GM19240 (cell line): ENCODE data around the gene WNK2.

Experiments
- DNase-seq: peaks from one replicate; pipeline ENCODE4 v3.0.0; 2011; ENCODE audit warnings: low spot score; ENCODE audit not compliant: insufficient read length

WNK2 gene

GRCh38 chr9:93217706-93218105, 33.8 kb downstream of the WNK2 start:
- no peak for DNase-seq

GRCh38 chr9:93218161-93218560, 34.2 kb downstream of the WNK2 start:
- no peak for DNase-seq

GRCh38 chr9:93218671-93219420, 34.9 kb downstream of the WNK2 start:
- no peak for DNase-seq

GRCh38 chr9:93219692-93220091, 35.8 kb downstream of the WNK2 start:
- DNase-seq = no peak

- no peak for DNase-seq
Measured at GRCh38 chr9:93220627-93221026, 36.7 kb downstream of the WNK2 start.

- no peak for DNase-seq
Measured at GRCh38 chr9:93221044-93221443, 37.1 kb downstream of the WNK2 start.

GRCh38 chr9:93222890-93223259, 38.9 kb downstream of the WNK2 start:
- DNase-seq = no peak

- no peak for DNase-seq
Measured at GRCh38 chr9:93223260-93224180, 39.6 kb downstream of the WNK2 start.

GRCh38 chr9:93224591-93224990, 40.7 kb downstream of the WNK2 start:
- no peak for DNase-seq

- no peak for DNase-seq
Measured at GRCh38 chr9:93225417-93225816, 41.5 kb downstream of the WNK2 start.

- no peak for DNase-seq
Measured at GRCh38 chr9:93225892-93226291, 42.0 kb downstream of the WNK2 start.

GRCh38 chr9:93226819-93227218, 42.9 kb downstream of the WNK2 start:
- DNase-seq = no peak

- no peak for DNase-seq
Measured at GRCh38 chr9:93228030-93228429, 44.1 kb downstream of the WNK2 start.

GRCh38 chr9:93228453-93228852, 44.5 kb downstream of the WNK2 start:
- no peak for DNase-seq

- DNase-seq = no peak
Measured at GRCh38 chr9:93229636-93230035, 45.7 kb downstream of the WNK2 start.

GRCh38 chr9:93230185-93230584, 46.2 kb downstream of the WNK2 start:
- DNase-seq = no peak

- DNase-seq = no peak
Measured at GRCh38 chr9:93230601-93231000, 46.7 kb downstream of the WNK2 start.

- DNase-seq = no peak
Measured at GRCh38 chr9:93231121-93231694, 47.3 kb downstream of the WNK2 start.

GRCh38 chr9:93231716-93232115, 47.8 kb downstream of the WNK2 start:
- DNase-seq = no peak

- DNase-seq = no peak
Measured at GRCh38 chr9:93232388-93232960, 48.5 kb downstream of the WNK2 start.

- no peak for DNase-seq
Measured at GRCh38 chr9:93233033-93233432, 49.1 kb downstream of the WNK2 start.

- no peak for DNase-seq
Measured at GRCh38 chr9:93234600-93234999, 50.7 kb downstream of the WNK2 start.
